Esophagus (tissue), 2 donors: ENCODE data around the gene PTTG1IP. TPM values are rescaled to one million over a fixed set of nuclear protein-coding genes. Genes with fewer than 3 reads are reported as not detected.

ENCODE experiments used
- H3K27ac ChIP-seq, 2 donors: one replicate each; pipeline ENCODE4 v1.5.1; 2013; ENCODE audit warnings: low read depth in 2 of 2, mild to moderate bottlenecking in 2 of 2, inconsistent platforms in 1 of 2, low read length in 1 of 2, moderate library complexity in 1 of 2
- H3K27me3 ChIP-seq, 2 donors: one replicate each; pipeline ENCODE4 v1.6.1; 2013; ENCODE audit warnings: low read length in 2 of 2, control low read depth in 1 of 2, mild to moderate bottlenecking in 1 of 2; ENCODE audit not compliant: insufficient read depth in 2 of 2, control insufficient read depth in 1 of 2
- H3K36me3 ChIP-seq, 2 donors: one replicate each; pipeline ENCODE4 v1.6.1; 2013; ENCODE audit warnings: low read length in 1 of 2; ENCODE audit not compliant: control insufficient read depth in 2 of 2, insufficient read depth in 2 of 2
- H3K4me1 ChIP-seq, 2 donors: one replicate each; pipeline ENCODE4 v1.6.1; 2013; ENCODE audit warnings: low read length in 1 of 2; ENCODE audit not compliant: control insufficient read depth in 2 of 2, insufficient read depth in 2 of 2
- H3K4me3 ChIP-seq, 2 donors: one replicate each; pipeline ENCODE4 v1.5.1; 2013; ENCODE audit warnings: low read length in 2 of 2, mild to moderate bottlenecking in 2 of 2, low read depth in 1 of 2, moderate library complexity in 1 of 2
- H3K9me3 ChIP-seq, 2 donors: one replicate each; pipeline ENCODE4 v1.6.1; 2013; ENCODE audit warnings: mild to moderate bottlenecking in 2 of 2, low read depth in 1 of 2, low read length in 1 of 2, moderate library complexity in 1 of 2; ENCODE audit not compliant: control insufficient read depth in 2 of 2, insufficient read depth in 1 of 2
- WGBS, 2 donors: extraction: QIAGEN DNeasy Blood & Tissue Kit; methylation state at CpG; one replicate each; pipeline ENCODE4 v1.1.7; 2013; 5-methylcytosine and 5-hydroxymethylcytosine counted together
- polyA plus RNA-seq, 2 donors: library from polyadenylated mRNA; stranded (reverse); fragments of 200-250 nt; gene quantifications; one replicate each; pipeline ENCODE4 v1.2.3, GENCODE V29; 2013
- donor health status: healthy with polysubstance abuse.
- donor health status: Bipolar disorder and iron deficiency.

PTTG1IP gene
- polyA plus RNA-seq, 2 donors, result 45.8 to 47.4 TPM

- no peaks in the 10 kb centered on the region for H3K36me3 ChIP-seq
- H3K27me3 ChIP-seq, result no peaks in the 10 kb centered on the region
- peaks cover 7 to 17% of the 10 kb centered on the region in 2 donors for H3K4me1 ChIP-seq
- H3K9me3 ChIP-seq, result no peaks in the 10 kb centered on the region
- H3K4me3 ChIP-seq, result peak overlapping the region; percentile 80 to 90
- peak overlapping the region; percentile 97 to 99 for H3K27ac ChIP-seq
- 1 to 2% methylated on average over 20 of the region's 20 CpGs for WGBS, 2 donors
These were observed 678 bp upstream of the PTTG1IP start for GRCh38 chr21:44874240-44874496.

- 0 to 1% methylated on average over 58 to 65 of the region's 65 CpGs for WGBS, 2 donors
- Histone ChIP-seq H3K27ac (peak overlapping the region; percentile 90 to 99), H3K4me1 (peaks cover 7 to 17% of the 10 kb centered on the region in 2 donors), H3K36me3 (no peaks in the 10 kb centered on the region), H3K27me3 (no peaks in the 10 kb centered on the region), H3K9me3 (no peaks in the 10 kb centered on the region), H3K4me3 (peak overlapping the region; percentile 80 to 90)
These were observed 688 bp downstream of the PTTG1IP start for GRCh38 chr21:44872649-44873355.

DNA sequence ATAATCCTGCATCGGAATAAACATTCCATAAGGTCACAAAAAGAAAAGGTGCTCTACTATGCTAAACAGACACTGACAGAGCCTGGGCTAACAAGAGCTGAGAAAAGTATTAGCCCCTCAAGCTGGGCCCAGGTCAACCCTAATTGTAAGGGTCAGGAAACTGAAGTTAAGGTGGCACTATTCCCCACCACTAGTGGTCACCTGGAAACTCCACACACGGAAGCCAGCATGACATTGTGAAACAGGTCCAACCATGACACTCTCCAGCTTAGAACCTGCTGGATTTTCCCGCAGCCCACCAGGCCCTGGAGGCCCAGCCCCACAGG, 1.2 kb downstream of the PTTG1IP start:
- Histone ChIP-seq H3K27me3 (no peaks in the 10 kb centered on the region), H3K4me3 (peak overlapping the region; percentile 80 to 90), H3K4me1 (peaks cover 7 to 17% of the 10 kb centered on the region in 2 donors), H3K9me3 (no peaks in the 10 kb centered on the region), H3K27ac (peak overlapping the region; percentile 90 to 99), H3K36me3 (no peaks in the 10 kb centered on the region)
- WGBS, 2 donors, result 8 to 9% methylated on average over 3 of the region's 3 CpGs

GRCh38 chr21:44871576-44872269, 1.8 kb downstream of the PTTG1IP start:
- H3K36me3 ChIP-seq, result no peaks in the 10 kb centered on the region
- no peaks in the 10 kb centered on the region for H3K27me3 ChIP-seq
- peak overlapping the region; percentile 80 to 90 for H3K4me3 ChIP-seq
- WGBS, 2 donors, result 23 to 27% methylated on average over 14 of the region's 14 CpGs
- H3K4me1 ChIP-seq, result peaks cover 7 to 17% of the 10 kb centered on the region in 2 donors
- peak overlapping the region; percentile 90 to 99 for H3K27ac ChIP-seq
- H3K9me3 ChIP-seq, result no peaks in the 10 kb centered on the region

- Histone ChIP-seq H3K4me1 (peaks cover 7 to 19% of the 10 kb centered on the region in 2 donors), H3K9me3 (no peaks in the 10 kb centered on the region), H3K36me3 (no peaks in the 10 kb centered on the region), H3K27ac (peak overlapping the region; percentile 2 to 75), H3K4me3 (no peak overlapping the region), H3K27me3 (no peaks in the 10 kb centered on the region)
- 58 to 60% methylated on average over 10 of the region's 10 CpGs for WGBS, 2 donors
These were observed 2.6 kb downstream of the PTTG1IP start for GRCh38 chr21:44870748-44871495.

DNA sequence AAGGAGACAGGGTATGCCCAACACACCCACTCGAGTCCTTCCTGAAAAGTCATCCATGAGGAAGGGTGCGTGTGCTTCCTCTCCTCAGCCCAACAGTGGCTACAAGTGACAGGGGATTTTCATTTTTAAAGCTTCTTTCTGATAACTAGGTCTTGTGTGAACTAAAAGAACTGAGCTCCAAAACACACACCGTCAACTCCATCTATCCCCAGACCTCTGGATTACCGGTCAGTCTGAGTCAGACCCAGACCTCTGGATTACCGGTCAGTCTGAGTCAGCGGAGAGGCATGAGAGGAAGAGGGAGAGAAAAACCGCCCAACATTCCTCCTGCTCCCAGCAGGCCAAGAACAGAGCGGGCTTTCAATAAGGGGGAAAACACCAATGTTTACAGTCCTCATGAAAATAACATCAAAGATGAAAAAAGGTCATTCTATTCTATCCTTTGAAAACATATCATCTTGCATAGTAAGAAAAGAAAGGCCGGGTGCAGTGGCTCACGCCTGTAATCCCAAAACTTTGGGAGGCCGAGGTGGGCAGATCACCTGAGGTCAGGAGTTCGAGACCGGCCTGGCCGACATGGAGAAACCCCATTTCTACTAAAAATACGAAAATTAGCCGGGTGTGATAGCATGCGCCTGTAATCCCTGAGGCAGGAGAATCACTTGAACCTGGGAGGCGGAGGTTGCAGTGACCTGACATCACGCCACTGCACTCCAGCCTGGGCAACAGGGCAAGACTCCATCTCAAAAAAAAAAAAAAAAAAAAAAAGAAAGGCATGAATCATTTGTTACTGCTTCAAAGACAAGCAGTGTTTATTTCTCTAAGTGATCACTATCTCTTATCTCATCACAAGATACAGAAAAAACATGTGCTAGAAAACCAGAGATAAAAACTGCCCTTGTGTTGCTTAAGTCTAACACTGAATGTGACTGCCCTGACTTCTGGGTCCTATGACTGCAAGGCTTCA, 3.4 kb downstream of the PTTG1IP start:
- Histone ChIP-seq H3K4me1 (peaks cover 7 to 22% of the 10 kb centered on the region in 2 donors), H3K27me3 (no peaks in the 10 kb centered on the region), H3K27ac (peak overlapping the region; percentile 67 to 70), H3K4me3 (no peak overlapping the region), H3K9me3 (no peaks in the 10 kb centered on the region), H3K36me3 (peaks cover 0 to 6% of the 10 kb centered on the region in 2 donors)
- WGBS, 2 donors, result 68 to 71% methylated on average over 19 of the region's 19 CpGs

GRCh38 chr21:44868707-44869106, 4.8 kb downstream of the PTTG1IP start:
- WGBS, 2 donors, result 92 to 95% methylated on average over 7 of the region's 7 CpGs
- H3K36me3 ChIP-seq, result peaks cover 5 to 9% of the 10 kb centered on the region in 2 donors
- H3K4me1 ChIP-seq, result peaks cover 7 to 20% of the 10 kb centered on the region in 2 donors
- H3K27ac ChIP-seq, result peak overlapping the region in 1 of 2 donors; percentile 61
- H3K4me3 ChIP-seq, result no peak overlapping the region
- H3K9me3 ChIP-seq, result no peaks in the 10 kb centered on the region
- no peaks in the 10 kb centered on the region for H3K27me3 ChIP-seq

DNA sequence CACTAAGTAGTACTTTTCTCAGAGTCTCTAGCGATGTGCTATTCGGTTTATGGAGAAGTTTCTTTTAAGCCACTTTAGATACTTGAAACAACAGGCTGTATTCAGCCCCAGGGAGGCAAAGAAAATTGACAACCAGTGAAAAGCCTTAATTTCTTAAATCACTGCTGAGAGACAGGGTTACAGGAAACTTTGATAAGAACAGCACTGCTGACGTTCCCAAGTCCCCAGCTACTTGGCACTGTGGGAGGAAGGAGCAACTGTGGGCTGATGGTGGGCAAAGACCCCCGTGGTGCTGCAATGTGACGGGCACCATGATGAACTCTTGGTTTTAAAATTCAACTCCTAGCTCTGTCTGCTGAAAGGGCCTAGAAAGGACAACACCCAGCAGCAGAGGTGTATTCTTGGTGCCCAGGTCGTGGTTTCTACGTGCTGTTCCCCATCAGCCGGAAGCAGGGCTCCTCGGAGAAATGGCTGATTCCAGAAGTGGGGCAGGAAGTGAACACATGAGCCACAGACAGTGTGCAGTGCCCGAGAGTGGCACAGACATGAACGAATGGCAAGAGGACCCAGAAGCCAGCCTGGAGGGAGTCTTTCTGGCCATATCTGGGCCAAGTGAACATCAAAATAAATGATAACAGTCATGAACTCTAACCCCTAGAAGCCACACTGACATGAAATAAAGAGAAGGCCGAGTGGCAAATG, 5.3 kb downstream of the PTTG1IP start:
- Histone ChIP-seq H3K9me3 (no peaks in the 10 kb centered on the region), H3K27me3 (no peaks in the 10 kb centered on the region), H3K36me3 (peaks cover 8 to 12% of the 10 kb centered on the region in 2 donors), H3K4me1 (peaks cover 8 to 20% of the 10 kb centered on the region in 2 donors), H3K27ac (peak overlapping the region in 1 of 2 donors; percentile 61), H3K4me3 (no peak overlapping the region)
- WGBS, 2 donors, result 74 to 79% methylated on average over 12 of the region's 12 CpGs
